ENCODE data around the gene HAGHL.
"Not testable (repeated sequence)": the region's sequence is repeated elsewhere in the genome, so short reads cannot be mapped to it uniquely, and the experiment has no call there.

HAGHL gene

GRCh38 chr16:754121-754607 lies 27.3 kb downstream of the HAGHL start:
- H3K36me3 Mint-ChIP-seq (ENCODE audit: low read depth); H3K9me3 Mint-ChIP-seq; H3K4me1 Mint-ChIP-seq (ENCODE audit: low read depth); H3K4me3 Mint-ChIP-seq; DNase-seq; H3K27ac Mint-ChIP-seq; H3K27me3 Mint-ChIP-seq: not testable (repeated sequence)

GRCh38 chr16:754656-755055 lies 27.8 kb downstream of the HAGHL start:
- Mint-ChIP-seq H3K4me1 (ENCODE audit: low read depth) (peaks cover 6% of the 10 kb centered on the region), H3K4me3 (no peak overlapping the region), H3K9me3 (peaks cover 4% of the 10 kb centered on the region), H3K27ac (no peak overlapping the region), H3K27me3 (peaks cover 4% of the 10 kb centered on the region), H3K36me3 (ENCODE audit: low read depth) (no peaks in the 10 kb centered on the region)
- no peak for DNase-seq

GRCh38 chr16:756428-756827 lies 29.5 kb downstream of the HAGHL start:
- H3K36me3 Mint-ChIP-seq (ENCODE audit: low read depth) = no peaks in the 10 kb centered on the region
- no peak overlapping the region for H3K4me3 Mint-ChIP-seq
- peaks cover 4% of the 10 kb centered on the region for H3K27me3 Mint-ChIP-seq
- H3K4me1 Mint-ChIP-seq (ENCODE audit: low read depth) = peaks cover 6% of the 10 kb centered on the region
- H3K27ac Mint-ChIP-seq = no peak overlapping the region
- no peak for DNase-seq
- H3K9me3 Mint-ChIP-seq = peaks cover 4% of the 10 kb centered on the region

DNA sequence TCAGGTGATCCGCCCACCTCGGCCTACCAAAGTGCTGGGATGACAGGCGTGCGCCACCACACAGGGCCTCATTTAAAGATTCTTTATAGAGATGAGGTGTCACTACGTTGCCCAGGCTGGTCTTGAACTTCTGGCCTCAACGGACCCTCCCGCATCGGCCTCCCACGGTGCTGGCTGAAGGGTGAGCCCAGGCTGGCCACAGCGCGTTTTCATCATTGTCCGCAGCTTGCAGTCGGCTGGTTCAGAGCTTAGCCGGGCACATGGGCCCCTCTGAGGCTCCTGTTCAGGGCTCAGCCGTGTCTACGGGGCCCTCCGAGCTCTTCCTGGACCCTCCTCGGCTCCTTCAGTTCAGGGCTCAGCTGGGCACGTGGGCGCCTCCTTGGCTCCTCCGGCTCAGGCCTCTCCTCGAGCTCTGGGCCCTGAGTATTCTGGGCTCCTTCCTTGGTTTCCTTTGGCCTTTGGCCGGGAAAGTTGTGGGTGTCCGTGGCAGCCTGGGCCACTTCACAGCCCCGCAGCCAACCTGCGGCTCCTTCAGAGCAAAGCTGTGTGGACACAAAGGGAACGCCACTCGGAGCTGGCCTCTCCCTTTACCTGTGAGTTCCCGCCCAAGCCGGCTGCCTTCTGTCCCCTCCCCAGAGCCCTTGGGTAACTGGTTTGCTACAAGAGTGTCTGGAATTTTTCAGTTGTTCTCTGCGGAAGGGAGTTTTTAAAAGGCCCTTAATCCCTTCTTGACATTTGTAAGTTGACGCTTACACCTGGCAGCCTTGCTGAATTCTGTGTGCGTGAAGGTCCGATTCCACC lies 32.4 kb downstream of the HAGHL start:
- Mint-ChIP-seq H3K27ac (no peak overlapping the region), H3K4me1 (ENCODE audit: low read depth) (peaks cover 6% of the 10 kb centered on the region), H3K4me3 (no peak overlapping the region), H3K36me3 (ENCODE audit: low read depth) (no peaks in the 10 kb centered on the region), H3K9me3 (peaks cover 4% of the 10 kb centered on the region), H3K27me3 (peaks cover 4% of the 10 kb centered on the region)
- no peak for DNase-seq

GRCh38 chr16:760065-760464 lies 33.2 kb downstream of the HAGHL start:
- Mint-ChIP-seq H3K9me3 (peaks cover 4% of the 10 kb centered on the region), H3K27ac (no peak overlapping the region), H3K4me3 (no peak overlapping the region)

DNA sequence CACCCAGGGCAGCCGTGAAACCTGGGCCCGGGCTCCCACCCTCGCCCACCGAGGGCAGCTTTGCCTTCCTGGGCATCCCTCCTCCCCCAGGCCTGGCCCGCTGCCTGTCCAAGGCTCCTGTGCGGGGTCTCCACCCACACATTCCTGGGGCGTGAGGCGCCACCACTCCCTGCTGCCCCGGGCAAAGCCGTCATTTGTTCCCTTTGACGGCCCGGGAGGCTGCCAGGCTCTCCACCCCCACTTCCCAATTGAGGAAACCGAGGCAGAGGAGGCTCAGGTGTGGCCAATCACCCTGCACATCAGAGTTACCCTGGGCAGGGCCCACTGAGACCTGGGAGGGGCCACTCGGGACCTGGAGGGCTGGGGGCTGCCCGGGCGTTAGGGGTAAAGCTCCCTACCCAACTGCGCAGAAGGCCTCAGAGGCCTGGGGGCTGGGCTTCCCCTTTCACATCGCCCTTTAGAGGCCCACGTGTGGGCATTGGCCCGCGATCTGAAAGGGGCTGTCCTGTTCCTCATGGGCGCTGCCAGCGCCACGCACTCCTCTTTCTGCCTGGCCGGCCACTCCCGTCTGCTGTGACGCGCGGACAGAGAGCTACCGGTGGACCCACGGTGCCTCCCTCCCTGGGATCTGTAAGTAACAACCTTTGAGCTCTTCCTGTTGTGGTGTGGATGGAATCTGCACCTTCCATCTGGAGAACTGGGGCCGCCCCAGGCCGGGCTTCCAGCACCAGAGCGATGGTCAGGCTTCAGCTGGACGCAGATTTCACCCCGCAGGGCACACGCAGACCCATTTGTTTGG lies 33.8 kb downstream of the HAGHL start, which contains the start of gene MSLN:
MSLN (plus strand) TSS at position 190 of the 799 bp plus-strand sequence. CDS start 1,947 bp downstream, outside the sequence.
- Mint-ChIP-seq H3K4me3 (no peak within 1 kb of the TSS), H3K4me1 (ENCODE audit: low read depth) (peaks cover 5% of the 10 kb centered on the region), H3K27me3 (peaks cover 4% of the 10 kb centered on the region), H3K9me3 (peaks cover 4% of the 10 kb centered on the region), H3K27ac (no peak within 1 kb of the TSS), H3K36me3 (ENCODE audit: low read depth) (no peaks in the 10 kb centered on the region)
- no peak for DNase-seq

More at GRCh38 chr16:760065-760464, 33.2 kb downstream of the HAGHL start:
- peaks cover 4% of the 10 kb centered on the region for H3K27me3 Mint-ChIP-seq
- no peak for DNase-seq
- no peaks in the 10 kb centered on the region for H3K36me3 Mint-ChIP-seq (ENCODE audit: low read depth)
- H3K4me1 Mint-ChIP-seq (ENCODE audit: low read depth) = peaks cover 5% of the 10 kb centered on the region

DNA sequence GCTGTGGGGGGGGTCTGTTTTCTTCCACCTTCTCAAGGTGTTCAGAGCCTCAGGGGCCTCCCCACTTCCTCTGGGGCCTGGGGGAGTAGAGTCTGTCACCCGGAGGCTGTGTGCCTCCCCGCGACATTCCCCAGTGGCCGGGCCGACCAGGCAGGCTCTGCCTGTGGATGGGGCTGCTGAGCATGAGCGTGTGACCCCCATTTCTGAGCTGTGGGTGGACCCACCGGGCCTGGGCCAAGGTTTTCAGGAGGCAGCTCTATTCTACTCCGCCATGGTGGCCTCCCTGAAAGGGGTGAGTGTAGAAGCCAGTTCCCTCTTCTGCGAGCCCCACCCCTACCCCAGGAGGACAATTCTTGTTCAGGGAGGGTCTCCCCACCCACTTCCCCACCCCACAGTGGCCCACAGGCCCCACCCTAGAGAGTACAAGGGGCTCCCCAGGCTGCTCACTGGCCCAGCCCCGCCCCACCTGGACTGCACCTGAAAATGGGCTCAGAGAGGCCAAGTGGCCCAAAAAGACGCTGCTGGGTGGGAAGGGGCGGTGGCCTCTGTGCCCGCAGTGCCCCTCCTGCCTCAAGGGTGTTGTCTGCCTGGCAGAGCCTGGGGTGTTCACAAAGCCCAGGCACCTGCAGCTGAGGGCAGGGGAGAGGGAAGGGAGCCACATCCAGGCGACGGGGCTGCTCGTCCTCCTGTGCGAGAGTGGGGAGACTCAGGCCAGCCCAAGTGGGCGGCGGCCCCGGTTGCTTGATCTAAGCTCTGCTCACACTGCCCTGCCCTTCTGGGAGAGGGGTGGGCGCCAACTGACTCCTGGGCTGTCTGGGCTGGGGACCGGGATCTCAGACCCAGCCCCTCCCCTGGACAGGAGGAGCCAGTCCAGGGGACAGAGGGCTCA lies 35.0 kb downstream of the HAGHL start:
- DNase-seq = no peak
- Mint-ChIP-seq H3K9me3 (no peaks in the 10 kb centered on the region), H3K4me3 (no peak overlapping the region), H3K27me3 (no peaks in the 10 kb centered on the region), H3K36me3 (ENCODE audit: low read depth) (no peaks in the 10 kb centered on the region), H3K27ac (no peak overlapping the region), H3K4me1 (ENCODE audit: low read depth) (peaks cover 1% of the 10 kb centered on the region)

GRCh38 chr16:762595-763268 lies 35.8 kb downstream of the HAGHL start:
- H3K36me3 Mint-ChIP-seq (ENCODE audit: low read depth) = no peaks in the 10 kb centered on the region
- no peak overlapping the region for H3K4me3 Mint-ChIP-seq
- H3K4me1 Mint-ChIP-seq (ENCODE audit: low read depth) = no peaks in the 10 kb centered on the region
- DNase-seq = no peak
- no peak overlapping the region for H3K27ac Mint-ChIP-seq
- H3K9me3 Mint-ChIP-seq = no peaks in the 10 kb centered on the region
- no peaks in the 10 kb centered on the region for H3K27me3 Mint-ChIP-seq

- H3K27ac Mint-ChIP-seq = no peak overlapping the region
- no peaks in the 10 kb centered on the region for H3K36me3 Mint-ChIP-seq (ENCODE audit: low read depth)
- no peaks in the 10 kb centered on the region for H3K27me3 Mint-ChIP-seq
- no peak overlapping the region for H3K4me3 Mint-ChIP-seq
- no peak for DNase-seq
- H3K9me3 Mint-ChIP-seq = no peaks in the 10 kb centered on the region
- no peaks in the 10 kb centered on the region for H3K4me1 Mint-ChIP-seq (ENCODE audit: low read depth)
These were observed 36.7 kb downstream of the HAGHL start for GRCh38 chr16:763369-764183.

- Mint-ChIP-seq H3K27ac (no peak overlapping the region), H3K27me3 (no peaks in the 10 kb centered on the region), H3K4me3 (no peak overlapping the region), H3K36me3 (ENCODE audit: low read depth) (no peaks in the 10 kb centered on the region), H3K9me3 (no peaks in the 10 kb centered on the region), H3K4me1 (ENCODE audit: low read depth) (no peaks in the 10 kb centered on the region)
- DNase-seq = no peak
These were observed 37.4 kb downstream of the HAGHL start for GRCh38 chr16:764184-764750.

DNA sequence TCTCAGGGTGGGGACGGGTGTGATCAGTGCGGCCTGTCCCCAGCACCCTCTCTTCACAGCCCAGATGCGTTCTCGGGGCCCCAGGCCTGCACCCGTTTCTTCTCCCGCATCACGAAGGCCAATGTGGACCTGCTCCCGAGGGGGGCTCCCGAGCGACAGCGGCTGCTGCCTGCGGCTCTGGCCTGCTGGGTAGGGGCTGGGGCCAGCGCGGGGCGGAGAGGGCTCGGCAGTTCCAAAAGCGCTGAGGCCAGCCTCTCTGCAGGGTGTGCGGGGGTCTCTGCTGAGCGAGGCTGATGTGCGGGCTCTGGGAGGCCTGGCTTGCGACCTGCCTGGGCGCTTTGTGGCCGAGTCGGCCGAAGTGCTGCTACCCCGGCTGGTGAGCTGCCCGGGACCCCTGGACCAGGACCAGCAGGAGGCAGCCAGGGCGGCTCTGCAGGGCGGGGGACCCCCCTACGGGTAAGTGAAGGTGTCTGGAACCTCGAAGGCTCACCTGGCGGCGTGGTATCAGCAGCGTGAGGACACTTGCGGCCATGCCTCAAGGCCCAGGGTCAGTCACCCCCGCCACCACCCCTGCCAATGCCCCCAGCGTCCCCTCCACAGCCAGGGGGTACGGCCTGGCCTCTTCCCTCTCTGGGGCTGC lies 38.1 kb downstream of the HAGHL start:
- no peaks in the 10 kb centered on the region for H3K4me1 Mint-ChIP-seq (ENCODE audit: low read depth)

DNA sequence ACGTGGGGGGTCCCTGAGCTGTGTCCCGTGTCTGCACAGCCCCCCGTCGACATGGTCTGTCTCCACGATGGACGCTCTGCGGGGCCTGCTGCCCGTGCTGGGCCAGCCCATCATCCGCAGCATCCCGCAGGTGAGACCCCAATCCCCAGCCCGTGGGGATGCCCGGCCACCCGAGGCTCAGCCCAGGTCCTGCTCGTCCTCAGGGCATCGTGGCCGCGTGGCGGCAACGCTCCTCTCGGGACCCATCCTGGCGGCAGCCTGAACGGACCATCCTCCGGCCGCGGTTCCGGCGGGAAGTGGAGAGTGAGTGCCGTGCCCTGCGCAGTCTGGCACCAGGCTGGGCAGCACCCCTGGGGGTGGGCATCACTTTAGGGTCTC lies 38.6 kb downstream of the HAGHL start:
- no peaks in the 10 kb centered on the region for H3K36me3 Mint-ChIP-seq (ENCODE audit: low read depth)
- H3K4me1 Mint-ChIP-seq (ENCODE audit: low read depth) = no peaks in the 10 kb centered on the region
- H3K27me3 Mint-ChIP-seq = no peaks in the 10 kb centered on the region
- H3K27ac Mint-ChIP-seq = no peak overlapping the region
- no peak overlapping the region for H3K4me3 Mint-ChIP-seq
- no peak for DNase-seq
- no peaks in the 10 kb centered on the region for H3K9me3 Mint-ChIP-seq

More for the DNA sequence above, 38.1 kb downstream of the HAGHL start:
- Mint-ChIP-seq H3K4me3 (no peak overlapping the region), H3K27ac (no peak overlapping the region), H3K27me3 (no peaks in the 10 kb centered on the region), H3K36me3 (ENCODE audit: low read depth) (no peaks in the 10 kb centered on the region), H3K9me3 (no peaks in the 10 kb centered on the region)
- DNase-seq = no peak
